A673 (cell line): ENCODE results near the gene TTC1. TPM values are rescaled to one million over a fixed set of nuclear protein-coding genes. Genes with fewer than 3 reads are reported as not detected.

ENCODE experiments used
- BruUV-seq: library from RNA; stranded (reverse); fragments of 400-500 nt; replicated peaks from 2 replicates; lab custom pipeline; 2021; lab: Mats Ljungman, UMichigan
- CTCF ChIA-PET: fragments of 300-600 bp; sonication (Branson Sonifier 250); formaldehyde crosslinking; loops from one replicate; lab custom pipeline; 2022; ENCODE audit warnings: antibody characterized with exemption; lab: Charles Lee
- POLR2A ChIA-PET: fragments of 300-600 bp; sonication (Branson Sonifier 250); formaldehyde crosslinking; loops from one replicate; lab custom pipeline; 2022; ENCODE audit warnings: antibody characterized with exemption; ENCODE audit not compliant: low non-redundant PET; lab: Charles Lee
- DNase-seq: peaks from one replicate; pipeline ENCODE4 v3.0.0-alpha.2; 2015; ENCODE audit warnings: low spot score
- H3K27ac ChIP-seq: fragments of 200-600 bp; sonication (generic); 2 replicates; pipeline ENCODE4 v1.5.1; 2016; ENCODE audit warnings: mixed run types, low read depth, mild to moderate bottlenecking, mixed read lengths, antibody characterized with exemption, low read length; ENCODE audit not compliant: poor library complexity, severe bottlenecking
- H3K27me3 ChIP-seq: fragments of 200-600 bp; sonication (generic); replicated peaks from 2 replicates; pipeline ENCODE4 v1.6.1; 2017; ENCODE audit warnings: mixed run types, low read depth, mild to moderate bottlenecking, mixed read lengths, antibody characterized with exemption, low read length; ENCODE audit not compliant: insufficient read depth, poor library complexity
- H3K36me3 ChIP-seq: fragments of 200-600 bp; sonication (generic); 2 replicates; pipeline ENCODE4 v1.6.1; 2016; ENCODE audit warnings: mixed run types, mild to moderate bottlenecking, mixed read lengths, antibody characterized with exemption, low read length; ENCODE audit not compliant: insufficient read depth, poor library complexity, severe bottlenecking
- H3K4me1 ChIP-seq: fragments of 200-600 bp; sonication (generic); 2 replicates; pipeline ENCODE4 v1.6.1; 2017; ENCODE audit warnings: mixed run types, mild to moderate bottlenecking, mixed read lengths, antibody characterized with exemption, low read length; ENCODE audit not compliant: insufficient read depth, poor library complexity, severe bottlenecking
- H3K4me3 ChIP-seq: fragments of 200-600 bp; sonication (generic); 2 replicates; pipeline ENCODE4 v1.5.1; 2016; ENCODE audit warnings: low read depth, mixed run types, mild to moderate bottlenecking, mixed read lengths, low read length; ENCODE audit not compliant: poor library complexity, severe bottlenecking
- H3K9me3 ChIP-seq: fragments of 200-600 bp; sonication (generic); 2 replicates; pipeline ENCODE4 v1.6.1; 2016; ENCODE audit warnings: mixed run types, low read depth, mild to moderate bottlenecking, mixed read lengths, antibody characterized with exemption, low read length; ENCODE audit not compliant: poor library complexity, severe bottlenecking
- EZH2 ChIP-seq: fragments of 200-600 bp; sonication (generic); IDR thresholded peaks from 2 replicates; pipeline ENCODE4 v1.6.1; 2017; ENCODE audit warnings: borderline replicate concordance, low read depth, mild to moderate bottlenecking, mixed read lengths, antibody characterized with exemption, low read length; ENCODE audit not compliant: poor library complexity, severe bottlenecking
- intact Hi-C: fragments of 100-400 bp; cut with micrococcal nuclease; formaldehyde crosslinking; loops from one replicate; pipeline ENCODE4 v1.10.0; 2022; ENCODE audit not compliant: unreplicated experiment
- total RNA-seq: library from RNA; stranded (reverse); gene quantifications from 2 replicates; pipeline ENCODE4 v1.2.3, GENCODE V29; 2021
- TF ChIP-seq, protein P1 (sequence below): fragments of 300-800, 200-600 bp; sonication (generic); conservative IDR thresholded peaks from 2 replicates; pipeline ENCODE4 v1.5.1; 2017; ENCODE audit warnings: low read depth, mild to moderate bottlenecking, antibody characterized with exemption, low read length, moderate library complexity, mixed read lengths

Gene TTC1
- total RNA-seq, 1 experiment from 2014 or later = 66.5 TPM

DNA sequence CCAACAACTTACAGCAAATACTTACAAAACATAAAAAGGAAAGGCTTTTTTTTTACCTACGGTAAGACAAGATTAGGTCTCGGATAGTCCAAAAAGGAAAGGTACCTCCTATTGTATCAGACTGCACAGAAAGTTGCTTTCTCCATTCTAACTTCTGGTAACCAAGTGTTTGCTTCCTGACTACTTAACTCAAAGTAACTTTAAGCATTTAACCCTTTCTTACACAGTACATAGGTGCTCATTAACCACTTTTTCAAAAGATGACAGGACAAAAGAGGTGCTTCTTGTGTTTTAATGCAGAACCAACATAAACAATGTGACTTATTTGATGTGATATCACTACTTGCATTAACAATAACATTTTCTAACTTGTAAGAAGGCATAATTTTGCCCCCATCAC, 87.2 kb downstream of the TTC1 start:
- no TSS peak for BruUV-seq
- H3K27ac ChIP-seq = no peak overlapping the region
- no peaks in the 10 kb centered on the region for H3K9me3 ChIP-seq
- intact Hi-C loops = no loop called here
- no peaks in the 10 kb centered on the region for H3K4me1 ChIP-seq
- H3K36me3 ChIP-seq = peaks cover 10% of the 10 kb centered on the region
- H3K27me3 ChIP-seq = no peaks in the 10 kb centered on the region
- ChIA-PET CTCF (no interaction called here), POLR2A (no interaction called here)
- no peak for DNase-seq
- no peak overlapping the region for H3K4me3 ChIP-seq
- TF ChIP-seq, protein P1, sequence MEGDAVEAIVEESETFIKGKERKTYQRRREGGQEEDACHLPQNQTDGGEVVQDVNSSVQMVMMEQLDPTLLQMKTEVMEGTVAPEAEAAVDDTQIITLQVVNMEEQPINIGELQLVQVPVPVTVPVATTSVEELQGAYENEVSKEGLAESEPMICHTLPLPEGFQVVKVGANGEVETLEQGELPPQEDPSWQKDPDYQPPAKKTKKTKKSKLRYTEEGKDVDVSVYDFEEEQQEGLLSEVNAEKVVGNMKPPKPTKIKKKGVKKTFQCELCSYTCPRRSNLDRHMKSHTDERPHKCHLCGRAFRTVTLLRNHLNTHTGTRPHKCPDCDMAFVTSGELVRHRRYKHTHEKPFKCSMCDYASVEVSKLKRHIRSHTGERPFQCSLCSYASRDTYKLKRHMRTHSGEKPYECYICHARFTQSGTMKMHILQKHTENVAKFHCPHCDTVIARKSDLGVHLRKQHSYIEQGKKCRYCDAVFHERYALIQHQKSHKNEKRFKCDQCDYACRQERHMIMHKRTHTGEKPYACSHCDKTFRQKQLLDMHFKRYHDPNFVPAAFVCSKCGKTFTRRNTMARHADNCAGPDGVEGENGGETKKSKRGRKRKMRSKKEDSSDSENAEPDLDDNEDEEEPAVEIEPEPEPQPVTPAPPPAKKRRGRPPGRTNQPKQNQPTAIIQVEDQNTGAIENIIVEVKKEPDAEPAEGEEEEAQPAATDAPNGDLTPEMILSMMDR = no peak
- no peak for TF ChIP-seq EZH2

DNA sequence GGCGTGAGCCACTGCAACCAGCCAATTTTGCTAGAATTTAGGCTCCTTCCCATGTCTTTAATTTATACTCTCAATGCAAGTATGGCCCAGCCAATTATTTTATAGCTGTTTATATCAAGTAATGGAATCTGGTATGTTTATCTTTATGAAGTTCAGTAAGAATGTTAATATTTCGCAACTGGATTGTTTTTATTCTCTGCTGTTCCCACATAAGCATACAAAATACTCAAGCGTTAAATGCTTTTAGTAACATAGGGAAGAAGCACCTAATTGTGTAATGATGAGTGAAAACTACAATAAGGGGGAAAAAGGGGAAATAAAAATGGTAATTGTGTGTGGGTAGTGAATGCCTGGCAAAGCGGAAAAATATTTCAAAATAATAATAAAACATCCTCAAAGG, 89.1 kb downstream of the TTC1 start:
- H3K4me3 ChIP-seq = no peak overlapping the region
- POLR2A ChIA-PET = no interaction called here
- no peaks in the 10 kb centered on the region for H3K27me3 ChIP-seq
- TF ChIP-seq, protein P1 = no peak
- TF ChIP-seq EZH2 = no peak
- H3K27ac ChIP-seq = no peak overlapping the region
- H3K4me1 ChIP-seq = peaks cover 7% of the 10 kb centered on the region
- no peak for DNase-seq
- intact Hi-C loops = no loop called here
- CTCF ChIA-PET = no interaction called here
- H3K9me3 ChIP-seq = no peaks in the 10 kb centered on the region
- H3K36me3 ChIP-seq = peaks cover 8% of the 10 kb centered on the region
- no TSS peak for BruUV-seq

DNA sequence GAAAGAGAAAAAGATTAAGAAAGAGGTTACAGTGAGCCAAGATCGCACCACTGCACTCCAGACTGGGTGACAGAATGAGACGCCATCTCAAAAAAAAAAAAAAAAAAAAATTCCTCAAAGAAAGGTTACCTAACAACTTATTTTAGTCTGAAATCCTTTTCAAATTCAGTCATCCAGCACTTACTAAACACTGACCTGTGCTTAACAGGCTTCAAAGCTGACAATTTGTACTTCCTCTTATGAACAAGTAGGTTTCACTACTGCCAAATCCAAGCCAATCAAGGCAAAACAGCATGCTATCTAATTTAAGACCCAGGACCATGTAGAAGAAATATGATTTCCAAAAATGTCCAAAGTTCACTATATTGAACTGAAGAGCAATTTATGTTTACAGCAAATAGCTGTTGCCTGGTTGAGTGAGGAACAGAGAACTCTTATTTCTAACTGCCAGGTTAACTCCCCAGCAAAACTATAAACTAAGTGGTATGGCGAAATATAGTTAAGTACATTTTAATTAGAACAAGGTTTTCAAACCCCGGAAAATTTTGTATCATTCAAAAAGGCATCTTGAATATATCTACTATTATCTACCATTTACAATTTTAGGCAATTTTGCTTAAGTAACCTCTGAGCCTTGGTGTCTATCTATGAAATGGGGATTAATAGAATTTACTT, 96.9 kb downstream of the TTC1 start:
- BruUV-seq = no TSS peak
- peaks cover 44% of the 10 kb centered on the region for H3K4me1 ChIP-seq
- no peak overlapping the region for H3K4me3 ChIP-seq
- no peaks in the 10 kb centered on the region for H3K36me3 ChIP-seq
- H3K27ac ChIP-seq = no peak overlapping the region
- no peaks in the 10 kb centered on the region for H3K27me3 ChIP-seq
- TF ChIP-seq, protein P1 = no peak
- no peak for TF ChIP-seq EZH2
- ChIA-PET CTCF (no interaction called here), POLR2A (no interaction called here)
- no peaks in the 10 kb centered on the region for H3K9me3 ChIP-seq
- intact Hi-C loops = no loop called here
- DNase-seq = no peak
